Activated CD8-positive, alpha-beta T cell treated with anti-CD3 and anti-CD28 coated beads for 36 hours (primary cell): ENCODE results near the gene ATXN2L. TPM values are rescaled to one million over a fixed set of nuclear protein-coding genes. Genes with fewer than 3 reads are reported as not detected.

Experiments
- ATAC-seq: fragments of 200-7000 bp; cut with Tn5 transposase; one replicate; pipeline ENCODE4 v1.10.0; 2021; ENCODE audit warnings: mild to moderate bottlenecking, moderate library complexity
- CTCF ChIA-PET: fragments of 350-600 bp; sonication (Branson Sonifier 250); formaldehyde crosslinking; loops from one replicate; lab custom pipeline; 2021; ENCODE audit warnings: antibody characterized with exemption; lab: Charles Lee
- POLR2A ChIA-PET: fragments of 350-600 bp; sonication (Branson Sonifier 250); formaldehyde crosslinking; loops from one replicate; lab custom pipeline; 2021; ENCODE audit warnings: antibody characterized with exemption; lab: Charles Lee
- DNase-seq: peaks from one replicate; pipeline ENCODE4 v3.0.0-alpha.2; 2020
- H3K27ac Mint-ChIP-seq: one replicate; pipeline ENCODE4 v1.8.0; 2021; ENCODE audit warnings: mild to moderate bottlenecking, mixed read lengths
- H3K27me3 Mint-ChIP-seq: one replicate; pipeline ENCODE4 v1.8.0; 2021; ENCODE audit warnings: mixed read lengths
- H3K36me3 Mint-ChIP-seq: one replicate; pipeline ENCODE4 v1.8.0; 2021; ENCODE audit warnings: low read depth, mixed read lengths
- H3K4me1 Mint-ChIP-seq: one replicate; pipeline ENCODE4 v1.8.0; 2021; ENCODE audit warnings: low read depth, mixed read lengths
- H3K4me3 Mint-ChIP-seq: one replicate; pipeline ENCODE4 v1.8.0; 2021; ENCODE audit warnings: mild to moderate bottlenecking, moderate library complexity, mixed read lengths
- H3K9me3 Mint-ChIP-seq: one replicate; pipeline ENCODE4 v1.8.0; 2021; ENCODE audit warnings: mixed read lengths
- intact Hi-C: fragments of 100-400 bp; cut with micrococcal nuclease; formaldehyde crosslinking; loops from one replicate; pipeline ENCODE4 v1.10.0; 2022
- total RNA-seq, 2 experiments: library from RNA; stranded (reverse); gene quantifications; one replicate each; pipeline ENCODE4 v1.2.3, GENCODE V29; 2021
- TF ChIP-seq, protein P1 (sequence below): fragments of 200-600 bp; IDR thresholded peaks from one replicate; pipeline ENCODE4 v1.8.0; 2022; ENCODE audit warnings: antibody characterized with exemption, mild to moderate bottlenecking

The ATXN2L gene
- total RNA-seq, 2 experiments from 2014 or later: 322 to 333 TPM

DNA sequence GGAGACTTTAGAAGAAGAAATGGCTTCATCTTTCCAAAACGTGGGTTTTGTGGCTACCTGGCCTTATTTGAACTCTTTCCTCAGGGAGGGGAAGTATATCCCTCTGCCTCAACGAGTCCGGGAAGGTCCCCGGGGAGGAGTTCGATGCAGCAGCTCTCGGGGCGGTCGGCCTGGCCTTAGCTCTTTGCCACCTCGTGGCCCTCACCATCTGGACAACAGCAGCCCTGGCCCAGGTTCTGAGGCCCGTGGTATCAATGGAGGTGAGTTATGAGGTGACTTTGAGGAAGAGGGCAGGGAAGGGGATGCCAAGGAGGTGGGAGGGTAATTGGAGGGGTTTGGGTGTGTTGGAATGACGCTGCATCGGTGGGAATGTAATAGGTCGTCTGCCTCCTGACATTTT, 7.7 kb downstream of the ATXN2L start:
- H3K4me1 Mint-ChIP-seq: peaks cover 38% of the 10 kb centered on the region
- ATAC-seq (no peak), DNase-seq (no peak)
- ChIA-PET CTCF (interaction anchor here (1.7 kb wide), 1 partner anchor 16 kb away, joined by 5 read pairs; the partner anchor contains the start of gene TUFM), POLR2A (interaction anchor here (1.7 to 20.4 kb wide), 2 partner anchors 11 to 122 kb away, joined by 4 to 485 read pairs; partner anchors contain the start of gene TUFM)
- H3K4me3 Mint-ChIP-seq: no peak overlapping the region
- H3K27me3 Mint-ChIP-seq: no peaks in the 10 kb centered on the region
- H3K27ac Mint-ChIP-seq: no peak overlapping the region
- TF ChIP-seq, protein P1, sequence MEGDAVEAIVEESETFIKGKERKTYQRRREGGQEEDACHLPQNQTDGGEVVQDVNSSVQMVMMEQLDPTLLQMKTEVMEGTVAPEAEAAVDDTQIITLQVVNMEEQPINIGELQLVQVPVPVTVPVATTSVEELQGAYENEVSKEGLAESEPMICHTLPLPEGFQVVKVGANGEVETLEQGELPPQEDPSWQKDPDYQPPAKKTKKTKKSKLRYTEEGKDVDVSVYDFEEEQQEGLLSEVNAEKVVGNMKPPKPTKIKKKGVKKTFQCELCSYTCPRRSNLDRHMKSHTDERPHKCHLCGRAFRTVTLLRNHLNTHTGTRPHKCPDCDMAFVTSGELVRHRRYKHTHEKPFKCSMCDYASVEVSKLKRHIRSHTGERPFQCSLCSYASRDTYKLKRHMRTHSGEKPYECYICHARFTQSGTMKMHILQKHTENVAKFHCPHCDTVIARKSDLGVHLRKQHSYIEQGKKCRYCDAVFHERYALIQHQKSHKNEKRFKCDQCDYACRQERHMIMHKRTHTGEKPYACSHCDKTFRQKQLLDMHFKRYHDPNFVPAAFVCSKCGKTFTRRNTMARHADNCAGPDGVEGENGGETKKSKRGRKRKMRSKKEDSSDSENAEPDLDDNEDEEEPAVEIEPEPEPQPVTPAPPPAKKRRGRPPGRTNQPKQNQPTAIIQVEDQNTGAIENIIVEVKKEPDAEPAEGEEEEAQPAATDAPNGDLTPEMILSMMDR: no peak
- H3K36me3 Mint-ChIP-seq: peaks cover 87% of the 10 kb centered on the region
- intact Hi-C loops: no loop called here
- no peaks in the 10 kb centered on the region for H3K9me3 Mint-ChIP-seq

DNA sequence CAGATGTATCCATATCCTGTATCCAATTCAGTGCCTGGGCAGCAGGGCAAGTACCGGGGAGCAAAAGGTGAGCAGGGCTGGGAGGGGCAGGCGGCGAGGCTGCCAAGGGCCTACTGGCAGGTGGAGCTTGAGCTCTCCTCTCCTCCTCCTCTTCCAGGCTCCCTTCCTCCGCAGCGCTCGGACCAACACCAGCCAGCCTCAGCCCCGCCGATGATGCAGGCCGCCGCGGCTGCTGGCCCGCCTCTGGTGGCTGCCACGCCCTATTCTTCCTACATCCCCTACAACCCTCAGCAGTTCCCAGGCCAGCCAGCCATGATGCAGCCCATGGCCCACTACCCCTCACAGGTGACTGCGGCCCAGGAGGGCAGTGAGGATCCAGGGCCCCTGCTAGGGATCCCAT, 11.6 kb downstream of the ATXN2L start:
- no peak overlapping the region for H3K27ac Mint-ChIP-seq
- CTCF ChIA-PET: no interaction called here
- DNase-seq (no peak), ATAC-seq (no peak)
- intact Hi-C loops: no loop called here
- H3K4me1 Mint-ChIP-seq: peaks cover 15% of the 10 kb centered on the region
- no peaks in the 10 kb centered on the region for H3K9me3 Mint-ChIP-seq
- no peaks in the 10 kb centered on the region for H3K27me3 Mint-ChIP-seq
- TF ChIP-seq, protein P1: no peak
- POLR2A ChIA-PET: interaction anchor here (0.9 to 20.4 kb wide), 3 partner anchors 6 to 22 kb away, joined by 3 to 485 read pairs (median 485); partner anchors contain the start of genes ATXN2L and TUFM
- H3K4me3 Mint-ChIP-seq: no peak overlapping the region
- peaks cover 77% of the 10 kb centered on the region for H3K36me3 Mint-ChIP-seq

DNA sequence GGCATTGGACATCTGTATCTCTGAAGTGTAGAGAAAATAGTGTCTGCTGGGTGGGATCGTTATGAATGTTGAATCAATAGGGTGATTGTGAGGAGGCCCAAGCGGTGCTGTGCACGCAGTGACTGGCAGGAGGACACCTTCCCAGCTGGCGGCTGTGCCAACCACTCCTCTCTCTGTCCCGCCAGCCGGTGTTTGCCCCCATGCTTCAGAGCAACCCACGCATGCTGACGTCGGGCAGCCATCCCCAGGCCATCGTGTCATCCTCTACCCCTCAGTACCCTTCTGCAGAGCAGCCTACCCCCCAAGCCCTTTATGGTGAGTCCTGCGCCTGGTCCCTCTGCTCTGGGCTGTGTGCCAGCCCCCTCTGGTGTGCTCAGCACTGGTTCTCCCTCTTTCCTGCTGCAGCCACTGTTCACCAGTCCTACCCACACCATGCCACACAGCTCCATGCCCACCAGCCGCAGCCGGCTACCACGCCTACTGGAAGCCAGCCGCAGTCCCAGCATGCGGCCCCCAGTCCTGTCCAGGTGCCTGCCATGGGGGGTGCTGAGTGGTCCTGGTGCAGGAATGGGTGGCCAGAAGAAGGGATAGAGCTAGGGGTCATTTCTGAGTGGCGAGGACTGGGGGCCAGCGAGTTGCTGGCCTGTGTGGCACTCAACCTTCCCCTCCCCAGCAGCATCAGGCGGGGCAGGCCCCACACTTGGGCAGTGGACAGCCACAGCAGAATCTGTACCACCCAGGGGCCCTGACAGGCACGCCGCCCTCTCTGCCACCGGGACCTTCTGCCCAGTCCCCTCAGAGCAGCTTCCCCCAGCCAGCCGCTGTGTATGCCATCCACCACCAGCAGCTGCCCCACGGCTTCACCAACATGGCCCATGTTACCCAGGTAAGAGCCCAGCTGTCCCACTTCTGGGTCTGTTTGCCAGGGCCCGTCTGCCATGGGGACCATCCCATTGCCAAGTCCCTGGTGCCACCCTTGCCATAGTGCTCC, 12.4 kb downstream of the ATXN2L start:
- Mint-ChIP-seq H3K4me1 (peaks cover 12% of the 10 kb centered on the region), H3K27ac (no peak overlapping the region), H3K9me3 (no peaks in the 10 kb centered on the region), H3K4me3 (no peak overlapping the region), H3K36me3 (peaks cover 70% of the 10 kb centered on the region), H3K27me3 (no peaks in the 10 kb centered on the region)
- DNase-seq (no peak), ATAC-seq (no peak)
- POLR2A ChIA-PET: interaction anchor here (0.9 to 20.4 kb wide), 4 partner anchors 6 to 101 kb away, joined by 3 to 485 read pairs (median 244); partner anchors contain the start of genes ATXN2L and TUFM
- intact Hi-C loops: no loop called here
- CTCF ChIA-PET: no interaction called here
- TF ChIP-seq, protein P1: no peak

DNA sequence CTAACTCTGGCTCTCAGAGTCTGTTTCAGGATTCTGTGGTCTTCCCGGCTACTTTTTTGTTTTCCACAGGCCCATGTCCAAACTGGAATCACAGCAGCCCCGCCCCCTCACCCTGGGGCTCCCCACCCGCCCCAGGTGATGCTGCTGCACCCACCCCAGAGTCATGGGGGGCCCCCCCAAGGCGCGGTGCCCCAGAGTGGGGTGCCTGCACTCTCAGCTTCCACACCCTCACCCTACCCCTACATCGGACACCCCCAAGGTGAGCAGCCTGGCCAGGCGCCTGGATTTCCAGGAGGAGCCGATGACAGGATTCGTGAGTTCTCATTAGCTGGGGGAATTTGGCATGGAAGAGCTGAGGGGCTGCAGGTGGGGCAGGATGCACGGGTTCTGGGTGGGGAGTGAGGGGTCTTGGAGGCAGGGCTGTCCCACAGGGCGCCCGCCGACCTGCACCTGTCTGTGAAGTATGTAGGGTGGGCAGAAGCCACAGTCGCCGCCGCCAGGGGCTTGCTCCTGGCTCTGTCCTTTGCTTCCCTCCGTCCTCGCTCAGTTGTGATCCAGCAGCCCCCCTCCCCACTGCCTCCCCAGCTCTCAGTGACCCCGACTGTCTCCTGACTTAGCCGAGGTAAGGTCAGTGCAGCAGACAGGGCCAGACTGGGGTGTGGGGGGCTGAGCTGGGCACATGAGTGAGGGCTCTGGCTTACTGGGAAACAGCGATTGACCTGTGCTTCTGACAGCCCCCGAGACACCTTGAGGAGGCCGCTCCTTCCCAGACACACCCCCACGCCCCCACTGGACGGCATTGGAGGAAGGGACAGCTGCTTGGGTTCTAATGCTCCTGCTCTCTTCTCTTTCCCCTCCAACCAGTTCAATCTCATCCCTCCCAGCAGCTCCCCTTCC, 13.3 kb downstream of the ATXN2L start:
- peaks cover 60% of the 10 kb centered on the region for H3K36me3 Mint-ChIP-seq
- DNase-seq (no peak), ATAC-seq (no peak)
- H3K9me3 Mint-ChIP-seq: no peaks in the 10 kb centered on the region
- peaks cover 9% of the 10 kb centered on the region for H3K4me1 Mint-ChIP-seq
- TF ChIP-seq, protein P1: no peak
- no peaks in the 10 kb centered on the region for H3K27me3 Mint-ChIP-seq
- H3K4me3 Mint-ChIP-seq: no peak overlapping the region
- ChIA-PET CTCF (interaction anchor here (1.3 to 2.1 kb wide), 3 partner anchors 8 to 109 kb away, joined by 3 to 7 read pairs (median 3); partner anchors contain the start of gene TUFM), POLR2A (interaction anchor here (0.7 to 20.4 kb wide), 5 partner anchors 6 to 100 kb away, joined by 3 to 485 read pairs (median 4); partner anchors contain the start of genes ATXN2L, SH2B1 and TUFM)
- H3K27ac Mint-ChIP-seq: no peak overlapping the region
- intact Hi-C loops: no loop called here
